Endothelial cell of umbilical vein (primary cell): ENCODE data around the gene TLE4. TPM values are rescaled to one million over a fixed set of nuclear protein-coding genes. Genes with fewer than 3 reads are reported as not detected.

Experiments
- BruUV-seq: library from RNA; stranded (reverse); fragments of 400-500 nt; replicated peaks from 2 replicates; lab custom pipeline; 2021; lab: Mats Ljungman, UMichigan
- CTCF ChIA-PET: fragments of 300-600, 350-600 bp; sonication (Branson Sonifier 250); formaldehyde crosslinking; loops from one replicate; lab custom pipeline; 2021; ENCODE audit warnings: antibody characterized with exemption, inconsistent platforms; lab: Charles Lee
- POLR2A ChIA-PET: fragments of 300-600, 350-600 bp; sonication (Branson Sonifier 250); formaldehyde crosslinking; loops from one replicate; lab custom pipeline; 2021; ENCODE audit warnings: antibody characterized with exemption, inconsistent platforms; lab: Charles Lee
- DNase-seq: peaks from one replicate; pipeline ENCODE4 v3.0.0-alpha.2; 2011; ENCODE audit warnings: low read depth, low spot score
- FAIRE-seq: peaks from 2 replicates; lab custom pipeline; 2011; peaks lifted over from hg19 to GRCh38; lab: Jason Lieb, UNC
- H2AFZ ChIP-seq: 2 replicates; pipeline ENCODE4 v1.6.0; 2012; ENCODE audit warnings: low read depth, low read length, control low read depth, inconsistent platforms
- H3K27ac ChIP-seq: 2 replicates; pipeline ENCODE4 v1.5.1; 2011; ENCODE audit warnings: low read depth, mild to moderate bottlenecking, control low read depth, low read length, moderate library complexity; ENCODE audit not compliant: insufficient read depth
- H3K27me3 ChIP-seq, 2 experiments: 2 replicates each; pipeline versions ENCODE4 v1.6.0 to v1.6.1; 2011; ENCODE audit warnings: low read length in 2 of 2, mixed read lengths in 1 of 2; ENCODE audit not compliant: control insufficient read depth in 2 of 2, insufficient read depth in 2 of 2
- H3K36me3 ChIP-seq, 2 experiments: 2 replicates in 1 of 2; 3 replicates in 1 of 2; pipeline ENCODE4 v1.5.1; 2011; ENCODE audit warnings: low read length in 2 of 2, mild to moderate bottlenecking in 1 of 2, moderate library complexity in 1 of 2; ENCODE audit not compliant: control insufficient read depth in 2 of 2, insufficient read depth in 2 of 2; ENCODE audit errors: extremely low read depth in 1 of 2
- H3K4me1 ChIP-seq: 3 replicates; pipeline ENCODE4 v1.5.1; 2011; ENCODE audit warnings: mild to moderate bottlenecking, low read length; ENCODE audit not compliant: control insufficient read depth, insufficient read depth; ENCODE audit errors: extremely low read depth
- H3K4me2 ChIP-seq: 2 replicates; pipeline ENCODE4 v1.6.1; 2011; ENCODE audit warnings: low read length, control low read depth, mixed read lengths; ENCODE audit not compliant: insufficient read depth
- H3K4me3 ChIP-seq, 3 experiments: fragments of 200-600 bp in 1 of 3; sonication (generic), shearing (Covaris generic) in 1 of 3; replicated peaks in 1 of 3; 2 replicates each; pipeline ENCODE4 v1.5.1; 2011 to 2016; ENCODE audit warnings: control low read depth in 3 of 3, low read length in 3 of 3, mild to moderate bottlenecking in 2 of 3, inconsistent platforms in 1 of 3, low read depth in 1 of 3, moderate library complexity in 1 of 3; ENCODE audit not compliant: insufficient read depth in 1 of 3
- H3K79me2 ChIP-seq: 2 replicates; pipeline ENCODE4 v1.6.0; 2012; ENCODE audit warnings: low read length, inconsistent platforms; ENCODE audit not compliant: control insufficient read depth, insufficient read depth
- H3K9ac ChIP-seq: replicated peaks from 2 replicates; pipeline ENCODE3; 2011; ENCODE audit warnings: low read length, control low read depth; ENCODE audit not compliant: insufficient read depth; ENCODE audit errors: extremely low read depth
- H3K9me1 ChIP-seq: replicated peaks from 3 replicates; pipeline ENCODE4 v1.6.0; 2011; ENCODE audit warnings: mild to moderate bottlenecking, low read length; ENCODE audit not compliant: control insufficient read depth, insufficient read depth; ENCODE audit errors: extremely low read depth
- H3K9me3 ChIP-seq: replicated peaks from 2 replicates; pipeline ENCODE4 v1.5.1; 2012; ENCODE audit warnings: low read length, inconsistent platforms; ENCODE audit not compliant: control insufficient read depth, insufficient read depth
- H4K20me1 ChIP-seq: replicated peaks from 2 replicates; pipeline ENCODE3; 2011; ENCODE audit warnings: mild to moderate bottlenecking, low read length; ENCODE audit not compliant: control insufficient read depth, insufficient read depth; ENCODE audit errors: extremely low read depth
- EZH2 ChIP-seq: IDR thresholded peaks from 2 replicates; pipeline ENCODE4 v1.6.1; 2012; ENCODE audit warnings: borderline replicate concordance, low read depth, mild to moderate bottlenecking, moderate library complexity, low read length, inconsistent platforms; ENCODE audit not compliant: severe bottlenecking
- FOS ChIP-seq: IDR thresholded peaks from 2 replicates; pipeline ENCODE4 v1.6.1; 2011; ENCODE audit warnings: mild to moderate bottlenecking, low read length, moderate library complexity, borderline replicate concordance; ENCODE audit not compliant: insufficient read depth
- GATA2 ChIP-seq: IDR thresholded peaks from 2 replicates; pipeline ENCODE4 v1.7.0; 2011; ENCODE audit warnings: low read depth, mild to moderate bottlenecking, moderate library complexity, mixed read lengths, low read length; ENCODE audit not compliant: insufficient read length, insufficient read depth
- JUN ChIP-seq: IDR thresholded peaks from 2 replicates; pipeline ENCODE4 v1.6.1; 2011; ENCODE audit warnings: borderline replicate concordance, low read depth; ENCODE audit not compliant: insufficient read length, insufficient read depth
- MAX ChIP-seq: IDR thresholded peaks from 2 replicates; pipeline ENCODE4 v1.6.1; 2011; ENCODE audit not compliant: insufficient read depth, insufficient read length
- MYC ChIP-seq: IDR thresholded peaks from one replicate; pipeline ENCODE4 v1.6.1; 2011; ENCODE audit warnings: mild to moderate bottlenecking, low read depth, low read length
- POLR2A ChIP-seq: IDR thresholded peaks from 2 replicates; pipeline ENCODE4 v1.6.1; 2012; ENCODE audit warnings: low read depth, mild to moderate bottlenecking, control low read depth, low read length
- POLR2AphosphoS5 ChIP-seq: IDR thresholded peaks from 2 replicates; pipeline ENCODE4 v1.6.1; 2012; ENCODE audit warnings: low read depth, mild to moderate bottlenecking, control low read depth, low read length, moderate library complexity; ENCODE audit not compliant: insufficient read depth
- dilution Hi-C: fragments of 300-500 bp; cut with MboI; formaldehyde crosslinking; loops from one replicate; pipeline ENCODE4 v1.15.0; 2019; ENCODE audit warnings: low sequenced_read_pairs; ENCODE audit not compliant: extremely low pct_ligation_motif_present
- intact Hi-C: fragments of 100-400 bp; cut with micrococcal nuclease; formaldehyde crosslinking; loops from one replicate; pipeline ENCODE4 v1.10.0; 2022
- polyA plus RNA-seq, 4 experiments: library from polyadenylated mRNA; depleted of rRNA in 3 of 4; stranded (reverse) in 3 of 4; unstranded in 1 of 4; fragments of >200 nt; gene quantifications; 2 replicates each; pipeline versions ENCODE4 v1.2.1 to v1.2.3, GENCODE V29; 2011 to 2012; ENCODE audit warnings: missing spikeins in 1 of 4
- total RNA-seq: library from RNA; stranded (reverse); gene quantifications from 2 replicates; pipeline ENCODE4 v1.2.3, GENCODE V29; 2021
- TF ChIP-seq, protein P1 (sequence below), 2 donors: IDR thresholded peaks; 1 replicate in 1 of 2; 2 replicates in 1 of 2; pipeline ENCODE4 v1.5.1; 2011; ENCODE audit warnings: low read length in 2 of 2, mild to moderate bottlenecking in 2 of 2, moderate library complexity in 2 of 2, control low read depth in 1 of 2, inconsistent platforms in 1 of 2, low read depth in 1 of 2; ENCODE audit not compliant: insufficient read depth in 1 of 2; ENCODE audit errors: extremely low read depth in 1 of 2

Gene TLE4
- total and polyA plus RNA-seq, 2 donors (not counting 3 experiments of a cell fraction or from before 2014, with no cell fraction given), result 31.4 to 32.3 TPM

- H3K4me3 ChIP-seq, result no peak overlapping the region
- peaks cover 0 to 2% of the 10 kb centered on the region in 2 experiments for H3K36me3 ChIP-seq
- DNase-seq (no peak), FAIRE-seq (no peak)
- H3K4me2 ChIP-seq, result no peak overlapping the region
- H2AFZ ChIP-seq, result no peak overlapping the region
- dilution Hi-C loops, result no loop called here
- H4K20me1 ChIP-seq, result no peaks in the 10 kb centered on the region
- H3K9ac ChIP-seq, result no peak overlapping the region
- no peaks in the 10 kb centered on the region for H3K27me3 ChIP-seq
- no peak for TF ChIP-seq POLR2AphosphoS5
- TF ChIP-seq, protein P1, sequence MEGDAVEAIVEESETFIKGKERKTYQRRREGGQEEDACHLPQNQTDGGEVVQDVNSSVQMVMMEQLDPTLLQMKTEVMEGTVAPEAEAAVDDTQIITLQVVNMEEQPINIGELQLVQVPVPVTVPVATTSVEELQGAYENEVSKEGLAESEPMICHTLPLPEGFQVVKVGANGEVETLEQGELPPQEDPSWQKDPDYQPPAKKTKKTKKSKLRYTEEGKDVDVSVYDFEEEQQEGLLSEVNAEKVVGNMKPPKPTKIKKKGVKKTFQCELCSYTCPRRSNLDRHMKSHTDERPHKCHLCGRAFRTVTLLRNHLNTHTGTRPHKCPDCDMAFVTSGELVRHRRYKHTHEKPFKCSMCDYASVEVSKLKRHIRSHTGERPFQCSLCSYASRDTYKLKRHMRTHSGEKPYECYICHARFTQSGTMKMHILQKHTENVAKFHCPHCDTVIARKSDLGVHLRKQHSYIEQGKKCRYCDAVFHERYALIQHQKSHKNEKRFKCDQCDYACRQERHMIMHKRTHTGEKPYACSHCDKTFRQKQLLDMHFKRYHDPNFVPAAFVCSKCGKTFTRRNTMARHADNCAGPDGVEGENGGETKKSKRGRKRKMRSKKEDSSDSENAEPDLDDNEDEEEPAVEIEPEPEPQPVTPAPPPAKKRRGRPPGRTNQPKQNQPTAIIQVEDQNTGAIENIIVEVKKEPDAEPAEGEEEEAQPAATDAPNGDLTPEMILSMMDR (IDR thresholded peaks at IDR 0.05; ENCODE audit: extremely low read depth in 1 of 2, insufficient read depth in 1 of 2, low read depth in 1 of 2, low read length in 2 of 2), result no peak
- no peak for TF ChIP-seq GATA2
- no peak for TF ChIP-seq FOS
- TF ChIP-seq POLR2A, result no peak
- no peak overlapping the region for H3K27ac ChIP-seq
- intact Hi-C loops, result no loop called here
- H3K9me1 ChIP-seq, result no peaks in the 10 kb centered on the region
- no TSS peak for BruUV-seq
- H3K4me1 ChIP-seq, result no peaks in the 10 kb centered on the region
- POLR2A ChIA-PET, result no interaction called here
- no peaks in the 10 kb centered on the region for H3K79me2 ChIP-seq
- H3K9me3 ChIP-seq, result no peaks in the 10 kb centered on the region
- CTCF ChIA-PET, result interaction anchor here (1.6 kb wide), 1 partner anchor 24 kb away, joined by 4 read pairs; no protein-coding TSS in a partner anchor
Observed at GRCh38 chr9:79656169-79656568, 84.4 kb downstream of the TLE4 start.

- H3K4me2 ChIP-seq, result no peak overlapping the region
- no peak for TF ChIP-seq MAX
- no peak for TF ChIP-seq FOS
- TF ChIP-seq, protein P1 (IDR thresholded peaks at IDR 0.05; ENCODE audit: extremely low read depth in 1 of 2, insufficient read depth in 1 of 2, low read depth in 1 of 2, low read length in 2 of 2), result no peak
- TF ChIP-seq POLR2A, result no peak
- no peak for TF ChIP-seq GATA2
- TF ChIP-seq MYC, result no peak
- TF ChIP-seq POLR2AphosphoS5, result no peak
- no peak for TF ChIP-seq JUN
- TF ChIP-seq EZH2, result no peak
- FAIRE-seq (no peak), DNase-seq (no peak)
- H2AFZ ChIP-seq, result no peak overlapping the region
- no peak overlapping the region for H3K27ac ChIP-seq
- no peaks in the 10 kb centered on the region for H3K9me3 ChIP-seq
- ChIA-PET CTCF (interaction anchor here (0.9 kb wide), 1 partner anchor 8 kb away, joined by 3 read pairs; no protein-coding TSS in a partner anchor), POLR2A (no interaction called here)
- H3K36me3 ChIP-seq, result peaks cover 0 to 2% of the 10 kb centered on the region in 2 experiments
- peaks cover 8% of the 10 kb centered on the region for H3K4me1 ChIP-seq
- intact Hi-C loops, result no loop called here
- H3K4me3 ChIP-seq, result no peak overlapping the region
- no peaks in the 10 kb centered on the region for H3K9me1 ChIP-seq
- no peak overlapping the region for H3K9ac ChIP-seq
- no peaks in the 10 kb centered on the region for H4K20me1 ChIP-seq
- dilution Hi-C loops, result no loop called here
- no peaks in the 10 kb centered on the region for H3K79me2 ChIP-seq
- BruUV-seq, result no TSS peak
- H3K27me3 ChIP-seq, result no peaks in the 10 kb centered on the region
Observed at GRCh38 chr9:79657891-79658290, 86.1 kb downstream of the TLE4 start.
